GM18505 (cell line): Measurements from ENCODE around the gene OSBPL8.

Experiments
- ATAC-seq: cut with Tn5 transposase; IDR thresholded peaks from one replicate; pipeline ENCODE4 v1.9.1; 2021; ENCODE audit not compliant: unreplicated experiment
- POLR2A ChIP-seq: IDR thresholded peaks from 4 replicates; pipeline ENCODE4 v1.6.1; 2011; ENCODE audit warnings: borderline replicate concordance; ENCODE audit not compliant: insufficient read depth, insufficient read length; ENCODE audit errors: extremely low read depth

The OSBPL8 gene

DNA sequence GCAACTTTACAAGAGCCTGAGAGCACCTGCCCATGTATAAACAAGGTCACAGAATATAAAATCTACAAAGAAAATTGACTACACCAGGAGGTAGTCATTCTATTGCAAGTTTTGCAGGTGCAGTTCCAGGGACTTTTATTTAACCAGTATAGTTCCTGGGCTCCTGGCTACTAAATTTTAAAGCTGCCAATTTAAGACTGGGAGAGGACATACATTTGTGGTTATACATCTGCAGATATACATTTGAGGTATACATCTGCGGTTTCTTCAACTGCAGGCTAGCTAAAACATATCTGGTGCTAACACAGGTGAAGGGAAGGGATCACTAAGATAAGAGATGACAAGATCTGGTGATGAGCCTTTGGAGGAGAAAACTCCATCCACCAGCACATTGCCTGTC lies 241.6 kb downstream of the OSBPL8 start:
- no peak for ATAC-seq

DNA sequence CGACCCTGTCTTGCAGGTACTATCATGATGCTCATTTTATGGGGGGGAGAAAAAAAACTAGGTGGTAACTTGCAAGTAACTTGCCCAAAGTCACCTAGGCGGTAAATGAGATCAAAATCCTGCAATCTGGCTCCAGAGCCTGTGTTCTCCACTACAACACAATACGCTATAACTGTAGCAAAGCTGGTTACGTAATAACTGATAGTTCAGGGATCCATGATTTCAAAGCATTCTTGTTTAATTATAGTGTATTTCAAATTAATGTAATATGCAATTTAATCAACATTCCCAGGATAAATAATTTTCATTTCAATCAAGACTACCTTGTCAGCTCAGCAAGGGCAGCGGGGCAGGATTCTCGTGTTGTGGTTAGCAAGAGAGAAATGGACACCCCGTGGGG lies 243.1 kb downstream of the OSBPL8 start:
- no peak for ATAC-seq
- no peak for TF ChIP-seq POLR2A

More for the DNA sequence above, 241.6 kb downstream of the OSBPL8 start:
- no peak for TF ChIP-seq POLR2A

DNA sequence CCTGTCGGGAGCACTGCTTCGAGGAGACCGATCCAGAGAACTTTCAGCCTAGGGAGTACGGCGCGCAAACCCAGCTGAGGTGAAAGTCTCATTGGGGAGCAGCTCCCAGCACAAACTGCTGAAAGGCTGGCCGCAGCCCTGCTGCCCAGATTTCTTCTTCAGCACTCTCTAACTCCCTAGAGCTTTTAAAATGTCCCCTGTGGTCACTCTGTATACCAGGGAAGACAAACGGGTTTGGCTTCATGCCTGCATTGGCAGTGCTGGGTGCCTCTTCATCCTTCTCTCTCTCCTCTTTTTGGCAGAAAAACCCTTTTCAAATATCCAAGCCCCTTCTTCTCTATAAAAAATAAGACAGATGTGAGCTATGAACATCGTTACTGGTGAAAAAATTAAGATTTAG lies 246.3 kb downstream of the OSBPL8 start:
- TF ChIP-seq POLR2A, result no peak

DNA sequence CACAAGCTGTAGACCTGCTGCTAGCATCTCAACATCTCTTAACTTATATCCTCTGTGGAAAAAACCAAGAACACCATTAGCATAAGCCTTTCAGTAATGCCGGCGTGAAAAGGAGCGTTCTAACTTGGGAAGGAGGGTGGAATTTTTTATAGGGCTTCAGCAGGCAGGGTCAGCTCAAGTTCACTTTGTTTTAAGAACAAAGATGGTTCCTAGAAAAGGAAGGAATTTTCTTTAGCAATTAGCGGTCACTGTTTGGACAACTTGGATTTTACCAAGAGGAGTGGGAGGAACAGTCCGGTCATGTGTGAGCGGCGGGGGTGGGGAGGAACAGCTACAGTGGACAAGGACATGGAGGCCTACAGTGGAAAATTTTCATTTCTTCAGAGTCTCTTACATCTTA lies 247.3 kb downstream of the OSBPL8 start:
- ATAC-seq, result no peak
- no peak for TF ChIP-seq POLR2A

More for the DNA sequence above, 246.3 kb downstream of the OSBPL8 start:
- no peak for ATAC-seq

DNA sequence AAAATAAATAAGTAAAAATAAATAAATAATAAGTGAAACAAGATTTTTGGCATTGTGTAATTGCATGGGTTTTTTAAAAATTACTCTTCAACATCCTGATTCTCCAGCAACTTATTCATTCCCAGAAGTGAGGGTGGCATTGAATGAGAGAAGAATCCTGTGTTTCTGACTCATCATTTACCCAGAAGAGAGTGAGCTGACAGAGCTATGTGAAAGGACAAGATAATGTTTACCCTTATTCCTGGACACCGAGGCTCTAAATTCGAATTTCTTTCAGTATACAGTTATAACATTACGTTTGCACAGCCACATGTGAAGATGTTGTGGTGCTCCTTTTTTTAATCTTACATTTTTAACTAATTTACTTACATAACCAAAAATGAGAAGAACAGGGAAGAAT lies 247.8 kb downstream of the OSBPL8 start:
- ATAC-seq, result no peak
- TF ChIP-seq POLR2A, result no peak

DNA sequence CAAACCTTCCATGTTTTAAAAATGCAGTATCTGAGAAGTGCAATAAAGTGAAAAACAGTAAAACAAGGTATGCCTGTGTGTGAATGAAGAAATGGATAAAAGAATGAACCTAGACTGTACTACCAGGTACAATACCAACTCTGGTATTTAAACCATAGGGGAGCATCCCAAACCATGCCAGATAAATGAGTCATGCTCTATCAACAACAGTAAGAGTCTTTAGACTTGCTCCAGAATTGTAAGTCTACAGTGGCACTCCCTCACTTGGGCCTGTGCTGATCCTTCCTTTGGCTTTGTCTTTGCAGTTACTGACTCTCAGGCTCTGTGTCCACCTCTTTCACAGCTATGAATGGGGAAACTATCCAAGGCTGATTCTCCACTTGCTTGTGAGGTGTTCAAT lies 249.5 kb downstream of the OSBPL8 start:
- TF ChIP-seq POLR2A, result no peak
- no peak for ATAC-seq

DNA sequence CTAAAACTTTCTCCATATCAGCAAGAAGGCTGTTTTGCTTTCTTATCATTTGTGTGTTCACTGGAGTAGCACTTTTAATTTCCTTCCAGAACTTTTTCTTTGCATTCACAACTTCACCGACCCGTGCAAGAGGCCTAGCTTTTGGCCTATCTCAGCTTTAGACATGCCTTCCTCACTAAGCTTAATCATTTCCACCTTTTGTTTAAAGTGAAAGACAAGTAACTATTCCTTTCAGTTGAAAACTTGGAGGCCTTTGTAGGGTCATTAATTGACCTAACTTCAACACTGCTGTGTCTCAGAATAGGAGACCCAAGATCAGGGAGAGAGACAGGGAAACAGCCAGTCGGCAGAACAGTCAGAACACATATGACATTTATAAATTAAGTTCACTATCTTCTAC lies 250.7 kb downstream of the OSBPL8 start:
- no peak for TF ChIP-seq POLR2A
- no peak for ATAC-seq

DNA sequence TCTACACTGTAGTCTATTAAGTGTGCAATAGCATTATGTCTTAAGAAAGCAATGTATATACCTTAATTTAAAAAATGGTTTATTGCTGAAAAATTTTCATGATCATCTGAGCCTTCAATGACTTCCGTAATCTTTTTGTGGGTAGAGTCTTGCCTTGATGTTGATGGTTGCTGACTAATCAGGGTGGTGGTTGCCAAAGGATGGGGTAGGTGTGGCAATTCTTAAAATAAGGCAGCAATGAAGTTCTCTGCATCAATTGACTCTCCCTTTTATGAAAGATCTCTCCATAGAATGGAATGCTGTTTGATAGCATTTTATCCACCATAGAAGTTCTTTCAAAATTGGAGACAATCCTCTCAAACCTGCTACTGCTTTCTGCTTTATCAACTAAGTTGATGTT lies 252.5 kb downstream of the OSBPL8 start:
- ATAC-seq, result no peak
- TF ChIP-seq POLR2A, result no peak

DNA sequence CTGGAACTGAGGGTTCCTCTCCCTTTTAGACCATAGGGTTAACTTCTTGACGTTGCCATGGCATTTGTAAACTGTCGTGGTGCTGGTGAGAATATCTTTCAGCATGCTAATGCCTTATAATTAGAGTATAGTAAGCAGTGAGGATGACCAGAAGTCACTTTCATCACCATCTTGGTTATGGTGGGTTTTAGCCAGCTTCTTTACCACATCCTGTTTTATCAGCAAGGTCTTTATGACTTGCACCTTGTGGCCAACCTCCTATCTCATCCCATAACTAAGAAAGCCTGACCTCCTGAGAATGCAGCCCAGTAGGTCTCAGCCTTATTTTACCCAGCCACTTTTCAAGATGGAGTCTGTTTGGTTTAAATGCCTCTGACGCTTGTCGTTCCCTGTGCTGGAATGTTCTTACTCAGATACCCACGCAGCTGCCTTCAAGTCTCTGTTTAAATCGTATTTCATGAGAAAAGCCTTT lies 255.5 kb downstream of the OSBPL8 start:
- no peak for TF ChIP-seq POLR2A
- ATAC-seq, result no peak

DNA sequence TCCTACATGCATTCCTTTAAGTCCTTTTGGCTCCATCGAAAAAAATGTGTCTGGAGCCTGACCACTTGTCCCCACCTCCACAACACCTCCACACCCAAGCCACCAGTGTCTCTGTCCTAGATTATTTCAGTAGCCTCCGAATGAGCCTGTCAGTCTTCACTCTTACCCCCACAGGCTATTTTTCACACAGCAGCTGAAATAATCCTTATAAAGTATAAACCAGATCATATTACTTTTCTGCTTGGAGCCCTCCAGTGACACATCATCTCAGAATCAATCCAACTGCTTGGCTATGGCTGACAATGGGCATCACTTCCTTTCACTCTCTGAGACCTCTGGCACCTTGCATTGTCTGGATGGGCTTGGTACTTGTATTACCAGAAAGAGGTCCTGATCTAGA lies 256.2 kb downstream of the OSBPL8 start:
- TF ChIP-seq POLR2A, result no peak
- no peak for ATAC-seq
